RKO (cell line): ENCODE data around the gene APAF1.

Experiments used
- DNase-seq: peaks from one replicate; pipeline ENCODE4 v3.0.0-alpha.2; 2016; ENCODE audit warnings: low spot score

APAF1 gene

DNA sequence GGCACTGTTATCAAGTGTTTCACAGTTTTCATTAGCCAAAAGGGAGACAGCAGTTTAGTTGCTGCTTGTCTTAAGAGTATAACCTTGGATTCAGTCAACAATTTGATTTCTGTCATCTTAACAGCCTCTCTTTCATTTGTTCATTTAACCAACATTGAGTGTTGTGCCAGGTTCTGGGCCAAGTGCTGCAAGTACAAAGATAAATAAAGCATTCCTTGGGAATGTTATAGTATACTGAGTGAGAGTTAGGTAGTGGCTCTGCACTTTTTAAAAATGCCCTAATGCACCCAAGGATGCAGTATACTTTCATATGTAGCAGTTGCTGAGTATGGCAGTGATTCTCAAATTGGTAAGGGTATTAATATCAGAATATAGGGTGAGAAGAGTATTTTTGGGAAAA, 15.4 kb downstream of the APAF1 start:
- no peak for DNase-seq

- no peak for DNase-seq
Observed at GRCh38 chr12:98669751-98670150, 24.7 kb downstream of the APAF1 start.

DNA sequence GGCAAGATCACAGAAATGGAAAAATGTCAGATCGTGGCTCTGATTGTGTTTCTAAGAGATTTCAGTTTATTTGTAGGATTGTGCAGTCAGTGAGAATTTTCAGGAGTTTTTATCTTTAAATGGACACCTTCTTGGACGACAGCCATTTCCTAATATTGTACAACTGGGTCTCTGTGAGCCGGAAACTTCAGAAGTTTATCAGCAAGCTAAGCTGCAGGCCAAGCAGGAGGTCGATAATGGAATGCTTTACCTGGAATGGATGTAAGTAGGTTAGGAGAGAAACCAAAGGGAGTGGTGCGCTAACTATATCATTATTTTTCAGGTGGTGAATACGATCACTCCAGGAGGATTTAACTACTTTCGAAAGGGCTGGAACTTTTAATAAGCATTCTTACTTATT, 26.4 kb downstream of the APAF1 start:
- no peak for DNase-seq

DNA sequence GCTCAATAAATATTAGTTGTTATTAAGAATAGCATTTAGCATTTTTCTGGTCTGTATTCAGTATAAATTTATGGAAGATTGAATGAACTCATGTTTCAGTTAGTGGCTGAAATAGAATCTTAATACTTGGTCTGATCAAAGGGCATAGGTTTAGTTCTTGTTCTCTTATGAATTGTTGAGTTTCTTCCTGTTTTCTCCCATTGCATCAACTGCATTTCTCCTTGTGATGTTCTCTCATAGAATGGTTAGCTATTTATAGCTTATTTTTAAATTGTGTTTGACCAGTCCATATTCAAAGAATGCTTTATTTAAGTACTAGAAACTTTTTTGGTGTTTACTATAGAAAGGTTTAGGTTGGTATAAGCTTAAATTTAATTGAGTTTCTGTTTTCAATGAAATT, 29.8 kb downstream of the APAF1 start:
- no peak for DNase-seq

DNA sequence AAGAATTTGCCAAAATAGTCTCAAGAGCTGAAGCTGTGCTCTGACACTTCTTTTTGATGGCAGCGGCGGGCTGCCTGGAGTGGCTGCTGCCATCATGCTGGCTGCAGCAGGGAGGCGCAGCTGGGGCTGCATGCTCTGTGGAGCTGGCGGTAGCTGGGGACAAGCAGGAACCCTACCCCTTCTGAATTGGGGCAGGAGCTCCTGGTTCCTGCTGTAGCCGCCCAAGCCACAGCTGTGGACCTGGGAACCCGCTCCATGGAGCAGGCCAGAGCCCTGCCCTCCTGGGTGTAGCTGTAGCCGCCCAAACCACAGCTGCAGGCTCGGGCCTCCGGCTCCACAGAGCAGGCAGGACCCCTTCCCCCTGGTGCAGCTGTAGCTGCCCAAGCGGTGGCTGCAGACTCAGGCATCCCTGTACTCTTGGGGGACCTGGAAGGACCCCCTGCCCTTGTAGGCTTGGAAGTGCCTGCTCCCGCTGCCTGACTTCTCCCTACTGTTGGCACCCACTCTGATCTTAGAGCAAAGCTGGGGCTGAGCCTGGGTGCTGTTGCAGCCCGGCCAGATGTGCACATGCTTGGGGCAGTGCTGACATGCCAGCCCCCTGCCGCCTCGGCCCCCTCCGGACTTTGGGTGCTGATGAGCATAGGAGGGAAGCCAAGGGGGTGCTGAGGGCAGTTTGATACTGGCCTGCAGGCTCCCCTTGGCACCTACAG, 33.3 kb downstream of the APAF1 start:
- no peak for DNase-seq

DNA sequence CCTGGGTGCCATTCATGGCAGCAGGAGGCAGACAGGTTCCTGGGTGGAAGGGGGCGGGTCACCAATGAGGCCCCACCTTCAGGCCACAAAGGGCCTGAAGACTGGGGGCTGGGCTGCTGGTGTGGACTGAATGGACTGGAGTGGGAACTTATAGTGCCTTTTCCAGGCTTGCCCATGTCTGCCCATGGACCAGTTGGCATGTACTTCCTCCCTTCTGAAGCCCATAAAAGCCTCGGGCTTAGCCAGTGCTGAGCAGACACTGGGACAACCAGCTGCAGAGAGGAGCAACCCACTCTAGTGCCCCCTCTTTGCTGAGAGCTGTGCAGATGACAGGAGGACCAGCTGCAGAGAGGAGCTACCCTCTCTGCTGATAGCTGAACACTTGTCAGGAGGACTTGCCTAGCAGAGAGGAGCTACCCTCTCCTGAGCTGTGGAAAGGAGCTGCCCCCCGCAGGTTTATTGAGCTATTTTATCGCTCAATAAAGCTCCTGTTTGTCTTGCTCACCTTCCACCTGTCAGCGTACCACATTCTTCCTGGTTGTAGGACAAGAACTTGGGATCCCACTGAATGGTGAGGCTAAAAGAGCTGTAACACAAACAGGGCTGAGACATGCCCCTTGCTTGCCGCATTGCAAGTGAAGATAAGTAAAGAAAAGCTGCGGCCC, 34.0 kb downstream of the APAF1 start:
- DNase-seq: no peak

DNA sequence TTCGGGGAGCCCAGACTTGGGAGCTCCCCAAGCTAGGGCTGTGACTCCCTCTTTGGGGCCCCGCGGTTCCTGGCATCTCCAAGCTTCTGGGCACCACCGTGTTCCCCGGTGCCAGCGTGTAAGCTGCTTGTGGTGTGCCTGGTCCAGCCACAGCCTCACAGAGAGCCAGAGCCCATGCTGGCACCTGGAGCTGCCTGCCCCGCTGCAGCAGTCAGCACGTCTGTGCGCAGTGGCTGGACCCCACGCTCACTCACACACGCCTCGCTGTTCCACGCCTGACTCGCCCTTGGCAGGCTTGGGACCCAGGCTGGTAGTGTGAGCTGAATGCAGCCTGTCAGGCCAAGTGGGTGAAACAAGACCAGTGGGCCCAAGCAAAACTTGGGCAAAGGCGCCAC, 34.5 kb downstream of the APAF1 start:
- no peak for DNase-seq

DNA sequence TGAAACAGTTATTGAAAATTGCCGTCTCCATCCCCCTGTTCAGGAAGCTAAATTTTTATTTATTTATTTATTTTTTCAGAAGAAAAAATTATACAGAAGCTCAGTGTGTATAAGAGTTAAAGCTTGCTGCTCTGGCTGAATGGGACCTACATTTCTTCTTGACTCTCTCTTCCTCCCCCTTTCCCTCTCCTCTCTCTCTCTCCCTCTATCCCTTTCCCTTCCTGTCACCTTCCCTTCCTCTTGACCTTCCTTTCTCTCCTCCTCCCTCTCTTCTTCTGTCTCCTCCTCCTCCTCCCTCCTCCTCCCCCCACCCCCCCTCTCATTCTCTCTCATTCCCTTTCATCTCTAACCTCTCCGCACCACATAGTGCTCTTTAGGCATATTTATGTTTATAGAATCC, 39.1 kb downstream of the APAF1 start:
- no peak for DNase-seq

- no peak for DNase-seq
Observed at GRCh38 chr12:98686603-98687002, 41.5 kb downstream of the APAF1 start.

GRCh38 chr12:98691351-98691750, 46.3 kb downstream of the APAF1 start:
- DNase-seq: no peak

- no peak for DNase-seq
Observed at GRCh38 chr12:98696036-98696646, 51.1 kb downstream of the APAF1 start.

DNA sequence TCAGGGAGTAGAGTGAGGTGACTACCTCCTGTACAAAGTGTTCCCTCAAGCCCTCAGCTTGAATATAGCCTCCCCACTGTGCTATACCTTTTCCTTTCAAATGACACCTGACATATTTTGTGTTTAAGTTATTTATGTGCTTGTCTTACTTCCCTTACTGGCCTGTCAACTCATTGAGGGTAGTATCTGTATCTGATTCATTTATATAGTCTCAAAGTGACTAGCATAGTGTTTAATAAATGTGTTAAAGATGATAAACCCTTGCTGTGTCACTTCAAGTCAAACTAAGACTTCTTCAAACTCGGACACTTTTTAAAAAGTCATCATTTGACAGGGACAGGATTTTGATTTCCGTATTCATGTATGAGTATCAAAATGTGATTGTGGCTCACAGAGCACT, 52.1 kb downstream of the APAF1 start:
- DNase-seq: no peak

- DNase-seq: peak; percentile 76
Observed at GRCh38 chr12:98698603-98699463, 53.7 kb downstream of the APAF1 start.

DNA sequence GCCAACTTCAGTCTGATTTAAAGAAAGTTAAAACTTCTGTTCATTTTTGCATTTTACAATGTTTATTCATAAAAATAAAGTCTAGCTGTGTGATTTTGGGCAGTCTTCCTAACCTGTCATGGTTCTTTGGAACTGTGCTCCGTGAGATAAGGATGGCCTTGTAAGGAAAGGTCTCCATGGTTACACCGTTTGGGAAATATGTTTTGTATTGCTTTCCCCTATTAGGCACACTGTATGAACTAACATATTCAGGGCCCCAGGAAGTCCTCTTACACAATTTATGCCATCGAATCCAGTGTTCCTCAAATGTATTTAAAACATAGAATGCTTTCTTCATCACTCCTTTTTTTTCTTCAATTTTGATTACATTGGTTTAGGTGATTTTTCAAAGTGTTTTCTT, 54.5 kb downstream of the APAF1 start:
- no peak for DNase-seq

DNA sequence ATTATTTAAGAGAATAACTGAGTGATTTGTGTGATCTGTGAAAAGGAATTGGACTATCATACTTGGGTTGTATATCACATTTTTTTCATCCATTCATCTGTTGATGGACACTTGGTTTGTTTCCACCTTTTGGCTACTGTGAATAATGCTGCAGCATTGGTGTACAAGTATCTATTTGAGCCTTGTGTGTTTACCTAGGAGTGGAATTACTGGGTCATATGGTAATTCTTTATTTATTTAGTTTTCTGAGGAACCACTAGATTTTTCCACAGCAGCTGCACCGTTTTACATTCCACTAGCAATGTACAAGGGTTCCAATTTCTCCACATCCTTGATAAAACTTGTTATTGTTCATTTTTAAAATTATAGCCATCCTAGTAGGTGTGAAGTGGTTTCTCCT, 56.1 kb downstream of the APAF1 start:
- no peak for DNase-seq

- DNase-seq: no peak
Observed at GRCh38 chr12:98709022-98709421, 63.9 kb downstream of the APAF1 start.

- DNase-seq: no peak
Observed at GRCh38 chr12:98714426-98714825, 69.3 kb downstream of the APAF1 start.

DNA sequence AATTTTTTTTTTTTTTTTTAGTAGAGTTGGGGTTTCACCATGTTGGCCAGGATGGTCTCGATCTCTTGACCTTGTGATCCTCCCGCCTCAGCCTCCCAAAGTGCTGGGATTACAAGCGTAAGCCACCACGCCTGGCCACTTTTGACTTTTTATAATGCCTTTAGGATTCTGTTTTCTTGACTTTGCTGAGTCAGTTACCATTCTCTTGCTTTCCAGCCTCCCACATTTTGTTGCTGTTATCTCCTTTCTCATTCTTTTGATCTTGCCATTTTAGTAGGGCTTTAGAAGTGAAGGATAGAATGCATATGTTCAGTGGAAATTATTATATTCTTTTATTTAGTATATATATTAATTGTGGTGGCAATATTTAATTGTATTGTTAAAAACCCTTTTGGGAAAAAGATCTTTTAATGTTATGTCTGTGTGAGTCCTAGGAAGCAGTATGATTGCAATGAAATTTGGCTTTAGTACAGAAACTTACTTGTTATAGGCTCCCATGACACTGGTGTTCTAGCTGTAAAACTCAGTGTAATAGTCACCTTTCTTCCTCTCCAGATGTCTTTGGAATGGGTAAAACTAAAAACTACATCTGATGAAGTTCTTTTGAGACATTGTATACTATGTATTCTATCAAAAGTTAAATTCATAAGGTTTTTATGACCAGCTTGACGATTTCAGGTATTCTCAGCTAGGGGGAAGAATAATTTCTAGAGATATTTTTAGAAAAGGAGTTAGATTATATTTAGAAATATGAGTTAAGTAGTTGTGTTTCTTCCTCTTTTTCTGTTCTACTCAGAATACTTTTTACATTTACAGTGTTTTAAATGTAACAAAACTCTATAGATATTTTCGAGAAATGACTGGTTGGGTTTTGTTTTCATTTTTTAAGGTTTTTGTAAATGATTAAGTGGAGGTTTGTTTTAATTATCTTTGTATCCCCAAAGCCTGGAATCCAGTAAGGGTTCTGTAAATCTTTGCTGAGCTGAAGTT, 74.7 kb downstream of the APAF1 start:
- DNase-seq: no peak

DNA sequence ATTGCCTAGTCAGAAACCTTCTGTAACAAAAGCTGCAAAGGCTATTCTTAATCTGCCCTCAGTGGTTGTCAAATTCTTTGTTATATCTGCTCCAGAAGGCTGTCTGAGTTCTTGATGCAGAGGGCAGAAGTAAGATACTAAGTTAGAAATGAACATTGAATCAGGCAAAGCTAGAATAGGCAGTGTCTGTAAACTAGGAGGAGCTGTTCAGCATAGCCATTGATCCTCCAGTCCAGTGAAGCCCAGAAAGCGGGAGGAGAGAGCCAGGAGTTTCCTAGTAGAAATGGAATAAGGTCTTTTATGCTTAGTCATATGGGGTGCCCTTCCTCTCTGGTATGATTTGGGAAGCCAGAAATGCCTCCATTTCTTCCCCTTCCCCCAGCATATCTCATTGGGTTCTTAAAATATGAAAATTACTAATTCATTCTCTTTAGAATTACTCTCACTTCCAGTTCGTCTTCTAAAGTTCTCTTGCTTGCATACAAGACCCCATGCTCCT, 76.2 kb downstream of the APAF1 start:
- no peak for DNase-seq

- no peak for DNase-seq
Observed at GRCh38 chr12:98724384-98725155, 79.5 kb downstream of the APAF1 start.
